Skeletal muscle satellite cell (primary cell): ENCODE measurements around the gene SORCS2.

ENCODE experiments used
- H3K27me3 ChIP-seq: 2 replicates; pipeline ENCODE4 v1.7.0; 2013; ENCODE audit warnings: low read length; ENCODE audit not compliant: control insufficient read depth, insufficient read depth
- H3K36me3 ChIP-seq: 2 replicates; pipeline ENCODE4 v1.7.0; 2013; ENCODE audit warnings: mild to moderate bottlenecking, control low read depth, low read length; ENCODE audit not compliant: insufficient read depth
- H3K4me1 ChIP-seq: 2 replicates; pipeline ENCODE4 v1.7.0; 2013; ENCODE audit warnings: low read length; ENCODE audit not compliant: control insufficient read depth, insufficient read depth
- H3K4me2 ChIP-seq: 2 replicates; pipeline ENCODE4 v1.7.0; 2013; ENCODE audit warnings: mild to moderate bottlenecking, low read length
- H3K4me3 ChIP-seq: 2 replicates; pipeline ENCODE4 v1.7.0; 2013; ENCODE audit warnings: low read length
- H3K9ac ChIP-seq: 2 replicates; pipeline ENCODE4 v1.7.0; 2013; ENCODE audit warnings: mild to moderate bottlenecking, low read depth, low read length, moderate library complexity
- H3K9me3 ChIP-seq: replicated peaks from 2 replicates; pipeline ENCODE4 v1.7.0; 2013; ENCODE audit warnings: mild to moderate bottlenecking, control low read depth, low read length

SORCS2 gene

DNA sequence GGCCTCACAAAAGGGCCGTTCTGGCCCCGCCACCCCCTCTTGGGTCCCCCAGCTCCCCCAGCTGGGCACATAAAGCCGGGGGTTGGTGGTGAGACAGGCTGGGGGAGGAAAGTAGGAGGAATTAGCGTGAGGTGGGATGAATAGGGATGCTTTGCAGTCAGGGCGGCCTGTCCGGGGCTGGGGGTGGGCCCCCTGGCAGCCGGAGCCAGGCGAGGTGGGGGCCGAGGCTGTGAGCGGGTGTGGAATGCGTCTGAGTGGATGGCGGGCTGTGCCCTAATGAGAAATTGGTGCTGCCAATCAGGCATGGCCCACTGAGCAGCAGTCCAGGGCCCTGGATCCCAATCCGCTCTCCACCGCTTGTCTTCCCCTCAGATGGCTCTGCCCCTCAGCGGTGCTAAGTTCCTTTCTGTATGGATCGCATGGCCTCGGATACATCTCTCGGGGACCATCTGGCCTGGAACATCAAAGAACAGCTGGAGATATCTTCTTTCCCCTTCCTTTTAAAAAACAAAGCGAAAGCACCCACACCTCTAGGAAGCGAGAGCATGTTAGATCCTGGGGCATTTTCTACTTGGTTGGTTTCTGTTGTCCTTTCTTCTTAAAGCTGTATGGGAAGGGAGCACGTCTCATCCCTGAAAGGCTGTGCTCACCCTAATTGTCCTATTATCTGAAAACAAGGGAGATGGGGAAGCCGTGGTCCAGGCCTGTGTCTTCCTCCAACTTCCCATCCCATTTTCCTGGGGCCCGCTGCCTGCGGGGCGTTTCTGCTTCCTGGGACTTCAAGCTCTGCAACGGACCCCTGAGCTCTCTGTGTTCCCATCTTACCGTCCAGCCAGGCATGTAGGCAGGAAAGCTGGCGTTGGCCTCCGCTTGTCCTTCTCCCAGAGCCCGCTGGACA lies 106.9 kb downstream of the SORCS2 start:
- peaks cover 23% of the 10 kb centered on the region for H3K27me3 ChIP-seq
- H3K36me3 ChIP-seq = no peaks in the 10 kb centered on the region
- no peak overlapping the region for H3K4me2 ChIP-seq
- no peaks in the 10 kb centered on the region for H3K9me3 ChIP-seq
- no peak overlapping the region for H3K4me3 ChIP-seq
- H3K4me1 ChIP-seq = no peaks in the 10 kb centered on the region
- no peak overlapping the region for H3K9ac ChIP-seq

DNA sequence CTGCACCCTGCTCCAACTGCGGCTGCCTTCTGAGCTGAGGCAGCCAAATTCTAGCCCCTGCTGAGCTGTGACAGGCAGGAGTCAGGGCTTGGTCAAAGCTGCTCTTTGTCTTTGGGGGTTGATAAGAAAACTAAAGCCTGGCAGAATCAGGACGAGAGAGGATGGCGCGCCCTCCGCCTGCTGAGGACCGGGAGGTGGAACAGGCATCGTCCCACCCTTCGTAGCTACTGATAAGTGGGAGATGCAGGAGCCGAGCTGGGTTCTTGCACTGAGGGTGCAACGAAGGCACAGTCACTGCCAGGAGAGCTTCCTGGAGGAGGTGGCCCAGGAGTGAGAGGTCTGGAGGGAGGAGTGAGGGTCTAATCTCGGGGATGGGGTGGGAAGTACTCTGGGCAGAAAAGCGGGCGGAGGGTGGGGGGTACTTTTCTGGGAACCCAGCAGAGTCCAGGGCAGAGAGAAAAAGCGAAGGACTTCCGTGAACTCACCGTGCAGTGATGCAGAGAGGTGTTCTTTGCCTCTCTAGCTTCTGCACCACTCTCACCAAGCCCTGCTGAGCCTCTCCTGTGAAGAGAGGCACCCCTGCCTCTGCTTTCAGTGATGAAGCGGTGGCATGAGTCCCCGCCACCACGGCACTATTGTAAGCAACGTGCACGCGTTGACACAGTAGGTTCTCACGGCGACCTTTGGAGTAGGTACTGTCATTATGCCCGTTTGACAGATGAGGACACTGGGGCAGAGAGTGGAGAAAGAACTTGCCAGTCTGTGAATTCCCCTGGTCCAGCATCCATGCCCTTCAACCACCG lies 107.8 kb downstream of the SORCS2 start:
- H3K9me3 ChIP-seq = no peaks in the 10 kb centered on the region
- H3K4me3 ChIP-seq = no peak overlapping the region
- peaks cover 23% of the 10 kb centered on the region for H3K27me3 ChIP-seq
- H3K9ac ChIP-seq = no peak overlapping the region
- H3K36me3 ChIP-seq = no peaks in the 10 kb centered on the region
- H3K4me2 ChIP-seq = no peak overlapping the region
- H3K4me1 ChIP-seq = no peaks in the 10 kb centered on the region

DNA sequence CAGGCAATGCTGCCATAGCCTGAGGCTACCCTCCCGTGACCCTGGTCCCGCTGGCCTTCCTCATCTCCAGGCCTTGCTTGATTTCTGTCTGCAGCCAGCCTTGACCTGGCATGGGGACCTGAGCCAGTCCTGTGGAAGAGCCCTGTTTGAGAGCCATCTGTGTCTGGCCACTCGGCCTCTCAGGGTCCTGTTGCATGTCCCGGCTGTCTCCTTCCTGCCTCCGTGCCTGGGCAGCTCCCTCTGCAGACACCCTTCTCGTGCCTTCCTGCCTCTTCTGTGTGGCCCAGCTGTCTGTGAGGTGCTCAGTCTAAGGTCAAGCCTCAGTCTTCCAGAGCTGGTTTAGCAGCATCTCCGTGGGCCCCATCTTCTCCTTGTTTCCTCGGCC lies 108.4 kb downstream of the SORCS2 start:
- Histone ChIP-seq H3K36me3 (no peaks in the 10 kb centered on the region), H3K27me3 (peaks cover 24% of the 10 kb centered on the region), H3K4me1 (no peaks in the 10 kb centered on the region), H3K9ac (no peak overlapping the region), H3K9me3 (no peaks in the 10 kb centered on the region), H3K4me2 (no peak overlapping the region), H3K4me3 (no peak overlapping the region)

DNA sequence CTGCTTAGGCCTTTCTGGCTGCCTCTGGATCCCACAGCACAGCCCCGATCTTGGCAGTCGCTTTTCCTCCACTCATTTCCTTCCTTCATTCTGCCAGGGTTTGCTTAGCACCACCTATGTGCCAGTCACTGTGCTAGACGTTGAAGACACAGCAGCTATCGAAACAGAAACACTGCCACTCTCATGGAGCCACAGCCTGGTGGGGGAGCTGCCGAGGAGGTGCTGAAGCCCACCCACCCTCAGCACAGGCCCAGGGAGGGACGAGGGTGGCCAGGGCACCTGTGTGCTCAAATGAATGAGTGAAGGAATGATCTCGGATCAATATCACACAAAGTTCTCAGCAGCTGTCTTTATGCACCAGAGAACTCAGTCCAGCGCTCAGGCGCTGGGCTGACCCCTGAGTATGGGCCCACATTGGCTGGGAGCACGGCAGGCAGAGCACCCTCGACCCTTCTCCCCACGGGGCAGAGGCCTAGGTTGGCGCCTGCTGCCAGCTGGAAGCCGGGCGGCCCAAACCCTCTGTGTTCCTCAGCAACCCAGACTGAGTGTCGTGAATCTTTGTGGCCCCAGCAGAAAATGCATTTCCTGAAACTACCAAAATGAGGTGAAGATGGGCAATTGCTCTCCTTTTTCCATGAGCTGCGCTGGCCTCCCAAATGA lies 108.9 kb downstream of the SORCS2 start:
- Histone ChIP-seq H3K27me3 (peaks cover 26% of the 10 kb centered on the region), H3K4me3 (no peak overlapping the region), H3K36me3 (no peaks in the 10 kb centered on the region), H3K4me2 (no peak overlapping the region), H3K9ac (no peak overlapping the region), H3K4me1 (no peaks in the 10 kb centered on the region), H3K9me3 (no peaks in the 10 kb centered on the region)

DNA sequence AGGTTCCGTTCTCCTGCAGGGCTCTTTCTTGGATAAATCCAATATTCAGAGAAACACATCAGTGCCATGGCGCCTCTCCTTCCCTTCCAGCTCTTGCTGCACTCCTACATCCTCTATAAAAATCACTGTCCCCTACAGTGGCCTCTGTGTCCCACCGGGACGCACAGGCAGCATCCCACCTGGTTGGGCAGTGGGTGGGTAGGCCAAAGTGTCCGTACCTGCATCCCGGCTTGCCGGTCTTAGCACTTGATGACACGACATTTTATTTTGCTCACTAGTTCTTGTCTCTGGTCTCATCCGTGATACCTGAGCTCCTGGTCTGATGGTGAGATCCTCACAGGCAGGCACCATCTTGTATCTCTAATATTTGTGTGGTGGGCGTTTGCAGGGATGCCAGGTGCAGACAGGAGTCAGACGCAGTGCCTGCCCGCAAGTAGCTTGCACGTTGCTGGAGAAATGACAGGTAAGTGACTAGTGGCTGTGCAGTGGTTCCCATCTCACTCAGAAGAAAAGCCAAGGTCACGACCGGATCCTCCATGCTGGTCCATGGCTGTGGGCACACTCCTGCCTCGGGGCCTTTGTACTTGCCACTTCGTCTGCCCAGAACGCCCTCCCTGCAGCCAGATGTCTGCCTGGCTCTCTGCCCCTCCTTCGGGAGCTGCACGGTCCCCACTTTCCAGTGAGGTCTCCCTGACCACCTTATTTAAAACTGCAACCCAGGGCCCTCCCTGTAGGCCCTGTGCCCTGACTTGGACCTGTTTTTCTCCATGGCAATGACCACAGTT lies 109.7 kb downstream of the SORCS2 start:
- Histone ChIP-seq H3K27me3 (peaks cover 34% of the 10 kb centered on the region), H3K9me3 (no peaks in the 10 kb centered on the region), H3K9ac (no peak overlapping the region), H3K4me3 (no peak overlapping the region), H3K4me1 (no peaks in the 10 kb centered on the region), H3K4me2 (no peak overlapping the region), H3K36me3 (no peaks in the 10 kb centered on the region)

DNA sequence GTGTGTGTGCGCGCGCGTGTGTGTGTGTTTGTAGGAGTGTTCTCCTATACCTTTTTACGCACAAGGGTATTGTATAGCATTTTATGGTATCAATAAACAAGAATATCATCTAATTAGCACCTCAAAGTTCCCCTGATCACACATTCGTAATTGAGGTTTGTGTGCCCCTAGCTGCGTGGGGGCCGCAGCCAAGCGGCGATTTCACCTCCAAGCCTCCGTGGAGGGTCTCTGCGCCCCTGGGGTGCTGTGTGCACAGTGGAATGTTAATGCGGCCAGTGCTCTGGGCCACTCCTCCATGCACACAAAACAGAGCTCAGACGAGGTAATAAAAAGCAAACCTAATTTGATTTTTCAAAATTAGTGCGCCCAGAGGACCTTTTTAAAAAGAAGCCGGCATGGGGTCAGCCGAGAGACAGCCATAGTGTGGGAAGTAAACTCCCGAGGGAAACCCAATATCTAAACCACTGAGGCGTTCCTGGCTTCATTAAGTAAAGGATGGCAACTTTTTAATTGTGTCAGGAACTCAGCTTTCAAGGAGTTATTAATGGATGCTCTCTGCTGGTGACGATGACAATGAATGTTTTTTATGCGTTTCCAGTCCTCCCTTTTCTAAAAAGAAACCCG lies 110.6 kb downstream of the SORCS2 start:
- H3K4me1 ChIP-seq = no peaks in the 10 kb centered on the region
- H3K9ac ChIP-seq = no peak overlapping the region
- no peak overlapping the region for H3K4me3 ChIP-seq
- H3K9me3 ChIP-seq = no peaks in the 10 kb centered on the region
- no peak overlapping the region for H3K4me2 ChIP-seq
- H3K36me3 ChIP-seq = no peaks in the 10 kb centered on the region
- H3K27me3 ChIP-seq = peaks cover 38% of the 10 kb centered on the region

DNA sequence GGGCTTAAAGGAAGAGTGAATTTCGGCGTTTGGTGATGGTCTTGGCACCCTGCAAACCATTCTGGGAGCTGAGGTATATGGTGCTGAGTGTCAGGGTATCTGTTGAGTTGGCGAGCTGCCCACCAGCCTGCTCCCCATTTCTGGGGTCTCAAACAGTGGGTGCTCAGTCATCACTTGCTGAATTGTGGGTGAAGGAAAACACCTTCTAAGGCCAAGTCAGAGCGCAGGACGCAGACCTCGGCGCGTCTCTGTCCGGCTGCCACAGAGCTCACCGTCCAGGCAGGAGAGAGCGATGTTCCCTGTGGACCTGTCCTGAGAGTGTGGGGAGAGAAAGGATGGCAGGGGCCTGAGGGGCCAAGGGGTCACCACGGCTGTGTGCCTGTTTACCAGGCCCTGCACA lies 111.2 kb downstream of the SORCS2 start:
- Histone ChIP-seq H3K4me3 (no peak overlapping the region), H3K4me1 (no peaks in the 10 kb centered on the region), H3K27me3 (peaks cover 42% of the 10 kb centered on the region), H3K9me3 (no peaks in the 10 kb centered on the region), H3K36me3 (no peaks in the 10 kb centered on the region), H3K9ac (no peak overlapping the region), H3K4me2 (no peak overlapping the region)

DNA sequence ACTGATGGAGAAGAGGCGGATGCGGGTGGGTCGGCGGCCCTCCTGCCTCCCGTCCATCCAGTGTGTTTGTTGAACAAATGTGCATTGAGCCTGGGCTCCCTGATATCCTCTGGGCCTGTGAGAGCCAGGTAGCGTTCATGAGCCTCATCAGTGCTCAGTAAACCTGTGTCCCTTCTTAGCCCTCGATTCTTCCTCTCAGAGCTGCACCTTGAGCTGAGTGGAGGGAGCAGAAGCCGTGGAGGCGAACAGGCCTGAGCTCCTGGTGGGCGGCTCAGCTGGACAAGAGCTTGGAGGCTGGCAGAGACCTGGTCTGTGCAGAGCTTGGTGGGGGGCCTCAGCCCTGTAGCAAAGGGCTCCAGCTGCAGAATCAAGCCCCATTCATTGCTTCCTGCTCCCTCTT lies 112.1 kb downstream of the SORCS2 start:
- H3K27me3 ChIP-seq = peaks cover 49% of the 10 kb centered on the region
- H3K9ac ChIP-seq = no peak overlapping the region
- no peak overlapping the region for H3K4me2 ChIP-seq
- H3K9me3 ChIP-seq = no peaks in the 10 kb centered on the region
- H3K4me3 ChIP-seq = no peak overlapping the region
- no peaks in the 10 kb centered on the region for H3K4me1 ChIP-seq
- no peaks in the 10 kb centered on the region for H3K36me3 ChIP-seq

DNA sequence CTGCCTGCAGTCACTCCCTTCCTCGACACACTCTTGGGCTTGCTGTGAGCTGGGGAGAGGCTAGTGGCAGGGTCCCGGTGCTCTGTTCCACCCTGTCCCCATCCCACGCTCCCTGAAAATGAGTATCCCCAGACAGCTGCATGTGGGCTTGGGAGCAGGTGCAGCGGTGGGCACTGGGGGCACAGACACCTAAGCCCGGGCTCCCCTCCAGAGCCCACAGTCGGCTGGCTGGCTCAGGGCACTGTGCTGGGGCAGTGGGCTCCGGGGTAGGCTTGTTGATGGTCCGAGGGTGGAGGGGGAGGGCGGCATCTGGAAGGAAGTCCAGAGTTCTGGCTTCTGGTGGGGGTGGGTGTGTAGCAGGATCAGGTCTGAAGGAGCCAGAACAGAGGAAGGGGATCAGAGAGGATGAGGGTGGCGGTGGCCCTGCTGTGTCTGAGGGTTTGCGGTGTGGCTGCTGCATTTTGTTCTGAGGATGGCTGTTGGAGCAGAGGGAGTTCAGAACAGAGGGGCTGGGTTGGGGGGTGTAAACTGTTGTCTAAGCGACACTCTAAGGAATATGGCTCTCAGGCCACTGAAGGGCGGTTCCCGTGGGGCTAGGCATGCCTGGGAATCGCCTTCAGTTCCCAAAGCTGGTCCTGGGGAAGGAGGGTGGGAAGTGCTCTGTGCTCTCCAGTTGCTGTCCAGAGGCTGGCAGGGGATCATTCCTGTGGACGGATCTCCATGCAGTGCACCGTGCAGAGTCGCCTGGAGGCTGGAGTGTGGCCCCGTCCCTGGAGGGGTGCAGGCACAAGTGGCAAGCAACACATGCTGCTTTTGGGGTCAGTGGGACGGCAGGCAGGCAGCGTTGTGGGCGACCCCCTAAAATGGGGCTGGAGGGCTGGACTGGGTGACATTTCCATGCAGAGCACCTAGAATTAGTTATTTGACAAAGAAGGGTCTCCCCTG lies 114.0 kb downstream of the SORCS2 start:
- Histone ChIP-seq H3K9me3 (no peaks in the 10 kb centered on the region), H3K4me1 (no peaks in the 10 kb centered on the region), H3K4me2 (no peak overlapping the region), H3K9ac (no peak overlapping the region), H3K27me3 (peaks cover 49% of the 10 kb centered on the region), H3K36me3 (no peaks in the 10 kb centered on the region), H3K4me3 (no peak overlapping the region)

DNA sequence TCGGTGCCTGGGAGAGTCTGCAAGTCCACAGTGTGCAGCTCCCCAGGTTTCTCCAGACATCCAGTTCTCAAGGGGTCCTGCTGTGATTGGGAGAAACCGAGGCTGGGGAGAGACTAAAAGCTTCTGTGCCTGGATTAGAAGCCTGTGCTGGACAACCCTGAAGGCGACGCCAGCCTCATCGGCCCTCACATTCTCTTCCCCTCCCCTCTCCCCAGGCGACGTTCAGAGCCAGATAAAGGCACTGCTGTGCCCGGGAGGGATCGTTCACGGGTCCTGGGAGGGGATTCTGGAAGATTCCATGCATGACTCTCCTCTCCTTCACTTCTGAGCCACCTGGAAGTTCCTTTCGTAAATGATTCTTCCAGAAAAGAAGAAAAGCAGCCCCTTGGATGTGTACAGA lies 114.6 kb downstream of the SORCS2 start:
- no peaks in the 10 kb centered on the region for H3K9me3 ChIP-seq
- H3K36me3 ChIP-seq = no peaks in the 10 kb centered on the region
- no peaks in the 10 kb centered on the region for H3K4me1 ChIP-seq
- H3K4me3 ChIP-seq = no peak overlapping the region
- no peak overlapping the region for H3K4me2 ChIP-seq
- peaks cover 49% of the 10 kb centered on the region for H3K27me3 ChIP-seq
- H3K9ac ChIP-seq = no peak overlapping the region
